GM21717 (cell line): ENCODE data around the gene ARPC5.
"Not testable (repeated sequence)": the region's sequence is repeated elsewhere in the genome, so short reads cannot be mapped to it uniquely, and the experiment has no call there.

Experiments
- ATAC-seq: cut with Tn5 transposase; IDR thresholded peaks from one replicate; pipeline ENCODE4 v1.9.1; 2021; ENCODE audit warnings: mild to moderate bottlenecking, moderate library complexity; ENCODE audit not compliant: unreplicated experiment

Gene ARPC5

DNA sequence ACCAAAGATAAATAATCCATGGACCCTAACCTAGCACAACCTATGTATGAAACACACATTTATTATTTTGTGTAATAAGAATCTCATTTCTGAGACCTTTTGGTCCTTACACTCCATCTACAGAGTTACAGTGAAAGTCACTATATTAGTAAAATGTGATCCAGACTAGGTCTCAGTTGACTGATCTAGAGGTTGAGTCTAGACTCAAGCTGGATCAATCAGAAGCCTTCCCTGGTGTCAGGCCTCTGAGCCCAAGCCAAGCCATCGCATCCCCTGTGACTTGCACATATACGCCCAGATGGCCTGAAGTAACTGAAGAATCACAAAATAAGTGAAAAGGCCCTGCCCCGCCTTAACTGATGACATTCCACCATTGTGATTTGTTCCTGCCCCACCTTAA lies 22.6 kb downstream of the ARPC5 start:
- ATAC-seq = not testable (repeated sequence)

DNA sequence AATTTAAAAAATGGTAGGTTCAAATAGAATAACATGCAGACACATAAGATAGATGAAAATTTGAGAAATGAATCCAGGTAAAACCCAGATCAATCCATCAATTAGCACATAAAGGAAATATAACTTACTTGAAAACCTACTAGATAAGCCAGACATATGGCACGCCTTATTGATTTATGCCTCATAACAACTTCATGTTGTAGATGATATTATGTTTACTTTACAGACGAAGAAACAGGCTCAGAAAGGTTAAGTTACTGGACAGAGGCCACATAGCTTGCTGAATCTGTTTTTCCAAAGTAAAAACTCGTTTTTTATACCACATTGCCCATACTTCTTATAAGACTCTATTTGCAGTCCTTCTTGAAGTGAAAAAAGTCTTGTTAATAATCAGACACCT lies 23.2 kb downstream of the ARPC5 start:
- no peak for ATAC-seq

DNA sequence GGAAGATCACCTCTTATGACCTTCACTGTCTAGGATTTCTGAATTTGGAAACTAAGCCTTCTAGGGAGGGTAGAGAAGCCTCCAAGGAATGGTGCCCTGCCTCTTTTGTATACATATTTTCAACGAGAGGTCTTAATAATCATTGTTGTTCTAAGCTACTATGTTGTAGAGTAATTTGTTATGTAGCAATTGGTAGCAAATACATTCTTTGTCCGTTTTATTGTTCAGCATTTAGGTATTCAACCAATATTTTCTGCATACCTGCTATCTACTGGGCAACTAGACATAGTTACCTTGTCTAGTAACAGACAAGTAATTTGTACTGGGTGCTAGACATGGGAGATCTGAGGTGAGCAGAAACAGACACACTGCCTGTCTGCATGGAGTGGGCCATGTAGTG lies 24.6 kb downstream of the ARPC5 start:
- no peak for ATAC-seq

DNA sequence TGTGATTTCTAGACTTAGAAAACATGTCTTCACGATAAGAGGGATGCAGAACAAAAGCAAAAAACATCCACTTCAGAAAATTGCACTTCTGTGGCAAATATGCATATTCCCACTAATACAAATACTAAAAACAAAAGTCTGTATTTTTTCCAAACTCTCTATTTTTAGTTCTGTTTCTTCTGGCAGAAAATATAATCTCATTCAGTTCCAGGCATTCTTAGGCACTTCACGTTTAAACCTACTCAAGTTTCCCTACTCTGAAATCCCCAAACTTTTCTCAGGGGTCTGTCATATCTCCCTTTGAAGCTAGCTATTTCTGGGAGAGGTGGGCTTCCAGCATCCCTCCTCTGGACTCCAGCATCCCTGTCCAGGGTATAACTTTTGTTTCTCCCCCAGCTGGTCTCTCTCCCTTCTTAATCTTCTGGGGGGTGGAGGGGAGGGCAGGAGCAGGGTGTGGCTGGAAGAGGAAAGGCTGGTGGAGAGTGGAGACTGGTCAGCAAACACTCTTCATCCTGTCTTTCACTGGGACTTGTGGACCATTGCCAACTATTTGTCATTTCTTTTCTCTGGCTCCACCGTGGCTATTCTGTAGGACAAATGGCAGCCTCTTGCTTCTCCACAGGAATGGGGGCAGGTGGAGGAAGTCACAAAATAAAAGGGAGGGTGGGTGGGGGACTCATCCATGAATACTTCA lies 25.7 kb downstream of the ARPC5 start:
- ATAC-seq = no peak

DNA sequence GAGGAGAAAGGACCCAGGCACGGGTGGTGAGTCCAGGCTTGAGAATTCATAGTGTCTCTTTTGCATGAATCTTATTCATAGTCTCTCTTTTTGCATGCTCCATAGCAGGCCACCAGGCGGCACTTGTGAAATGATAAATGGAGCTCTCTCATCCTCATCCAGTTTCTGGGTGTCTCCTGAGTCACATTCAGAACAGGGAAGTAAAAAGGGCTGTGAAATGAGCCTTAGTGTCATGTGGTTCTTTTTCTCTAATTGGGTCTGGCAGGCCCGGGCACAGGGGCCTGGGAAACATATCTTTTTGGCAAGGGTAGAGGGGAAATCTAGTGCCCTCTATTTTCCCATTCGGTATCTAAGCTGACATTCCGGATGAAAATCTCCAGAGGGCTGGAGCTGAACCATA lies 26.3 kb downstream of the ARPC5 start:
- no peak for ATAC-seq

DNA sequence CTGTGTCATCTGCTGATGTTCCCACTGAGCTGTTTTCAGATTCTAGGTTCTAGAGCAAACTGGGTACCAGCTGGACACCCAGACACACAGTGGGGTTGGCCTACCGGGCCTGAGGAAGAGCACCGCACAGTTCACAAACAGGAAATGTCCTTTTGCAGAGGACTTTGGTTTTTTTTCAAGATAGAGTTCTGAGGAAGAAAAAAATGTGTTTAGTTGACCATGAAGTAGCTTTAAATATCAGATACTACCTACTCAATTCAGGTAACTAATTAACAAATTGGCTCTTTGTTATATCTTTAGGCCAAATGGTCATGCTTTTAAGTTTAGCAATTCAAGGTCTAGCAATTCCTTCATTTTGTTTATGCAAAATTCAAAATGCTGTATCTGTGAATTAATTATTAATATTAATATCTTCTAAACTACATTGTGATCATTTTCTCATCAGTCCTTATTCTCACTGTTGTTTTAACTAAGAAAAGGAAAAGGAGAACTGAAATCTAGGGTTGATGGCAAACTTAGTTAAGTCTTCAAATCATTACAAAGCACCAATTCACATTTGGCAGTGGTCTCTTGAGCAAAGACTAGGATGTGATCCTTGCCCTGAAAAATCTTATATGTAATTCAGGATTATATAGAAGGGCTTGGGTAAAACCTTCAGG lies 28.1 kb downstream of the ARPC5 start:
- ATAC-seq = no peak

DNA sequence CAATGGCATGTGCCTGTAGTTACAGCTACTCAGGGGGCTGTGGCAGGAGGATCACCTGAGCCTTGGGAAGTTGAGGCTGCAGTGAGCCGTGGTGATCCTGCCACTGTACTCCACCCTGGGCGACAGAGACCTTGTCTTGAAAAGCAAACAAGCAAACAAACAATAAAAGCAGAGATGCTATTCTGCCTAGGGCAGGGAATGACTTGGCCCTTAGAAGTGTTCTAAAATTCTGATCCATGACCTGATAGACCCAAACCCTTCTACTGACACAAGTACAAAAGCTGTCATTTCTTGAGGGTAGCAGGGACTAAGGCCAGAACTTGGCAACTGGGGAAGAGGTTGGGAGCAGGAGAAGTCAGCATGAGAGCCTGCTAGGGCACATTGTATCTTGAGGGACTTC lies 29.7 kb downstream of the ARPC5 start:
- ATAC-seq = no peak

DNA sequence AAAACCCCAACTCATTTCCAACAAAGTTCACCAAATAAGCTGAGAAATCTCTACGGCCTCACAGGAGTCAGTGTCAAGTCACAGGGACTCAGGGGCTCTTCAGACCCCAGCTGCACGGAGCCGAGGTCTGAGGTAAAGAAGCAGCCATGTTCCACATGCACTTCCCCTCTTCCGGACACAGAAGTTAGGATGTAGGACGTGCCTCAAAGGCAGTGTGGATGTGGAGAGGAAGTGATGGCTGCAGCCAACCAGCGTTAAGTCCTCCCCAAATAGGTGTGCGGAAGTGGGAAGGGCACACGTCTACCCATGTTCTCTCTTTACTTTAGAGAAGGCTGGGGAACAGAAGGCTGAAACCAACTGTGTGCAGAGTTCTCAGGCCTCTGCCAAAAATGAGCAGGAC lies 30.8 kb downstream of the ARPC5 start:
- no peak for ATAC-seq

DNA sequence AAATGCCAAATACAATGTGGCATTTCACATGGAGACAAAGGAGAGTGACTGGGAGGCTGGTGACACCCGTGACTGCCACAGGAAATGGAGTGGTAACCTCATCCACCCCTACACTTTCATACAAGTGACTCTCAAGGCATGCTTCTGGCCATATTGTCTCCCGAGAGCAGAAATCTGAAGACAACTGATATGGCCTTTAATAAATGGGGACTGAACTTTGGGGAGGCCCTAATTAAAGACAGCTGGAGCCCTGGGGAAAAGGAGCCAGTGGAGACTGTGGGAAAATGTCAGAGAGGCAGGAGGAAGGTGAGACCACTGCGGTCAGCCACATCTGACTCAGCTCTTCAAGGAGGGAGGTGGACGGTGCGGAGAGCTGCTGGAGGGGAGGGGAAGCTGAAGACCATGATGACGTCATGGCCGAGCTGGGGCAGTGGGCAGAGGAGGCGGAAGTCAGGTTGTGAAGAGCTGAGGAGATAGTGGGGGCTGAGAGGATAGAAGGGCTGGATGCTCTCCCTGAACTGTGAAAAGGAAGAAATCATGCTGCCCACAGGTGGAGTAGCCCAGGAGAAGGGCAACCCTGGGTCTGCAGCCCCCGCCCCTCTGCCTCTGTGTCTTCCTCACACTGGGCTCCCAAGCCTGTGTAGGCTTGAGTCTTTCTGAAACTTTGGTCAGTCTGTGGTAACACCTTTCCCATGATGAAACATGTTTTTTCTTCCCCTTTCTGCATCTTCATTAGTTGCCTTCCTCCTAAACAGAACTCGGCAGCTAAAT lies 31.4 kb downstream of the ARPC5 start:
- no peak for ATAC-seq

DNA sequence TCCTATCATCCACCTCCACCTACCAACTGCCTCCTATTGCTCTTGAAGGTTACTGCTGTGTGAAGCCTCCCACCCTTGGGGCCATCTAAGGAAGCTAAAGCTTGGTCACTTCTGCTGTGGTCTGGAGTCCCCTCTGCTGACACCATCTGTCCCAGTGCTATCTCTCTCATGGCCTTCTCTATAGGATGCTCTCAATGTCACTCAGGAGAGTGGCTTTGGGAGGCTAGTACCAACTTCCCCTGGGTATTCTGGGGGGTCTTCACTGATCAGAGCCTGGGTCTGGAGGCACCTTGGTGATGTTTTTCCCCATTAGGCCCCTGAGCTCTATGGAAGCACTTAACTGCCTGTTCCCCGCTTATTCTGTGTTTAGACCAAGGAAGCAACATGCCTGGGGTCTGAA lies 33.1 kb downstream of the ARPC5 start:
- no peak for ATAC-seq

DNA sequence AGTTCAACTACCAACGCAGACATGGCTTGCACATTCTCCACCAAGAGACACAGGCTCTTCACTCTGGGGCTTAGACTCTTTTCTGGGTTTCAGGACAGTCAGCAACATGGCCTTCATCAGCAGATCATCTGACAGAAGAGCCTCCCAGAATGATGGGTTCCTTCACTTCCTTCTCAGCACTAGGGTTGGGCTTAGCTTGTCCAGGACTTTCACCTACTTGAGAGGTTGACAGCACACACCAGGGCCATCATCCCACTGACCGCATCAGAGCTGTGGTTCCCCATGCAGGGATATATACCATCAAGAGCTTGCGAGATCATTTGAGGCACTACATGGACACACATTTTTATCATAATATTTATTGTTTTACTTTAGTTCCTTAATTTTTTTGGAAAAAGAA lies 34.9 kb downstream of the ARPC5 start:
- ATAC-seq = no peak

DNA sequence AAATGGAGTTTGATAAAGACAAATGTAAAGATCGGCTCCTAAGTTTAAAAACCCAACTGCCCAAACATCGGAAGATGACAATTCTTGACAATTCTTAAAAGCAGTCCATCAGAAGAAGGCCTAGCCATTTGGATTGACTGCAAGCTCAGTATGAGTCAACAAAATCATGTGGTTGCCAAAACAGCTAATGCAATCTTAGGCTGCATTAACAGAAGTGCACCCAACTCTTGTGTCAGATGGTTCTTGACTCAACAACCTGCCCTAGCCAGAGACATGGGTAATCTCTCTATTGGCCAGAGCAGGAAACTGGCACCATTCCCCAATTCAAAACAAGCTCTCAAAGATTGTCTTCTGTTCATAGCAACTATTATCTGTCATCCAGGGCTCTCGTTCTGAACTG lies 35.4 kb downstream of the ARPC5 start:
- no peak for ATAC-seq

DNA sequence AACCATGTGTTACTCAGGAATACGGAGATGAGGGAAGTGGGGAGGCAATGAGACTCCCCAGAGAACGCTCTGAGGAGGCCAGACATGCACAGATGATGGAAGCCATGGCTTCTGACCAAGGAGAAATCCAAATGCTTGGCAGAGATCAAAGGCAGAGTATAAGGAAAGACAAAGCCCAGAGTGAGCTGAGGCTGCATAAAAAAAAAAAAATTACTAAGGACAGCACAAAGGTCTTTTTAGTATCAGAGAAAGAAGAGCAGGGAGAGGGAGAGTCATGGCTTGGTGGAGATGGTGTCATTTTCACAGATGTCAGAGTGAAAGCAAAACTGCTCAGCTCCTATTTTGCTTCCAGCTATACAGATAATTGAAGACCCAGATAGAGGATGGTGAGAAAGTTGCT lies 37.2 kb downstream of the ARPC5 start:
- peak; percentile 82 for ATAC-seq

GRCh38 chr1:183597656-183598347 lies 37.8 kb downstream of the ARPC5 start:
- ATAC-seq = no peak

DNA sequence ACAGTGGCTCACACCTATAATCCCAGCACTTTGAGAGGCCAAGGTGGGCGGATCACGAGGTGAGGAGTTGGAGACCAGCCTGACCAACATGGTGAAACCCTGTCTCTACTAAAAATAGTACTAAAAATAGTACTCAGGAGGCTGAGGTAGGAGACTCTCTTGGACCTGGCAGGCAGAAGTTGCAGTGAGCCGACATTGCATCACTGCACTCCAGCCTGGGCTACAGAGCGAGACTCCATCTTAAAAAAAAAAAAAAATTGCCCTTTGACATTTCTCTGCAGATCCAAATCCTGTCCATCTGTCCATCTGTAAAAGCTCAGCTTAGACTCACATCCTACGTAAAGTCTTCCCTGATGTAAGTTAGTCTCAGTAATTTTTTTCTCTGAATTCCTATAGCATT lies 39.1 kb downstream of the ARPC5 start:
- no peak for ATAC-seq

GRCh38 chr1:183595537-183595936 lies 40.0 kb downstream of the ARPC5 start:
- no peak for ATAC-seq

DNA sequence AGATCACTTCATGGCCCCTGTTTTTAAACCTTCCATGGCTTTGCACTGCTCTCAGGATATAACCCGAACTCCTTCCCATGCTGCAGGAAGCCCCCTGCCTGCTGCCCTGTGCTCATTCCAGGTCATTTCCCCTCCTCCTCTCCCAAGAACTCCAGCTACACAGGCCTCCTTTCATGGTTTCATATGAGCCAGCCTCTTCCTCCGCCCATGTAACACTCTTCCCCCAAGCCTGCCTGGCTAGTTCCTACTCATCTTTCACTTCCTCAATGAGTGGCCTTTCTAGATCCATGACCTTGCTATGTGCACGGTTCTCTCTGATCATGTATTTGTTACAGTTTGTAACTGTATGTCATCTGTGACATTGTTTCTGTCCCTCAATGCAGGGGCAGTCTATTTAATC lies 42.2 kb downstream of the ARPC5 start:
- ATAC-seq = peak; percentile 54

- no peak for ATAC-seq
Measured at GRCh38 chr1:183592733-183593132, 42.9 kb downstream of the ARPC5 start.

DNA sequence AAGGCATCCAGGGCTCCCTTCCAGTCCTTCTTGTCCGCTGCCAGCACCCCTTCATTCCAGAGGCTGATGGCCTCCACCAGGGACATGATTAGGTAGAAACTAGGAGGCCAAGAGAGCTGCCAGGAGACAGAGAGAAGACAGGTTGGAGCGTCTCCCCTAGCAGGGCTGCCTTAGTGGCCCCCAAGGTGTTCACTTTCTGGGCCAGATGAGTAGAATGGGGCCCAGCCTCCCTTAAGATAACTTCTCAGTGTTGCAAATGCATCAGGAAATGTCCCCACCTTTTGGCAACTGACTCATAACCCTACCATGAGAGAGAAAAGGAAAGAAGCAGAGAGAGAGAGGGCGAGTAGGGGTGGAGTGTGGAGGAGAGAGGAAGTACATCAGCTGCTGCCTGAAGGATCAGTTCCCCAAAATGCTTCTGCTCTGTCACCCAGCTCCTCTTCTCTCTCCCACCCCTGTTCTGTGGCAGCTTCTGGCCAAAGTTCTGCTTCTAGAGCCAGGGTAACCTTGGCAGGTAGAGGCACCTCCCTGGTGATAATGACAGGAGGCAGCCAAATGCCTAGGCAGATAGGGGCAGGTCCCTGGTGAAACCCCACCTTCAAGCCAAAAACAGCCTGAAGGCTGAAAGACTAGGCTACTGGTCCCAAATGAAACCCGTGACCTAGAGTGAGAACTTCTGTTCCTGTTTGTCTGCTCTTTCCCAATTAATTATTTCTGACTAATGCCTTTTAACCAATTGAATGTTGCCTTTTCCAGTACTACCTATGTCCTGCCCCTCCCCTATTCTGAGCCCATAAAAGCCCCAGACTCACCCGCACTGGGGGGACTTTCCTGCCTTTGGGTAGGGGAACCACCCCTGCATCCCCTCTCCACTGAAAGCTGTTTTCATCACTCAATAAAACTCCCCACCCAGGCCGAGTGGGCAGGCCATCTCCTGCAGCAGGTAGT lies 45.1 kb downstream of the ARPC5 start, which contains the start of gene NCF2:
Gene NCF2 (minus strand): TSS at position 216 of the 948 bp plus-strand sequence. CDS start 130 bp downstream, at position 86.
- ATAC-seq = peak; percentile 85

- ATAC-seq = no peak
Measured at GRCh38 chr1:183589874-183590243, 45.7 kb downstream of the ARPC5 start.
